ENCODE results near the gene KIAA1328. TPM values are rescaled to one million over a fixed set of nuclear protein-coding genes. Genes with fewer than 3 reads are reported as not detected.

Gene KIAA1328
- total RNA-seq, 1 donor from 2014 or later: 10.7 TPM

- H3K4me3 Mint-ChIP-seq (ENCODE audit: unreplicated experiment): no peak overlapping the region
- H3K9me3 Mint-ChIP-seq (ENCODE audit: unreplicated experiment): no peaks in the 10 kb centered on the region
- H3K36me3 Mint-ChIP-seq (ENCODE audit: unreplicated experiment): peaks cover 18% of the 10 kb centered on the region
- no peak for DNase-seq (ENCODE audit: extremely low spot score, unreplicated experiment)
- H3K4me1 Mint-ChIP-seq (ENCODE audit: unreplicated experiment): no peaks in the 10 kb centered on the region
- no peaks in the 10 kb centered on the region for H3K27me3 Mint-ChIP-seq (ENCODE audit: unreplicated experiment)
- H3K27ac Mint-ChIP-seq (ENCODE audit: unreplicated experiment): no peak overlapping the region
- TF ChIP-seq, protein P1, sequence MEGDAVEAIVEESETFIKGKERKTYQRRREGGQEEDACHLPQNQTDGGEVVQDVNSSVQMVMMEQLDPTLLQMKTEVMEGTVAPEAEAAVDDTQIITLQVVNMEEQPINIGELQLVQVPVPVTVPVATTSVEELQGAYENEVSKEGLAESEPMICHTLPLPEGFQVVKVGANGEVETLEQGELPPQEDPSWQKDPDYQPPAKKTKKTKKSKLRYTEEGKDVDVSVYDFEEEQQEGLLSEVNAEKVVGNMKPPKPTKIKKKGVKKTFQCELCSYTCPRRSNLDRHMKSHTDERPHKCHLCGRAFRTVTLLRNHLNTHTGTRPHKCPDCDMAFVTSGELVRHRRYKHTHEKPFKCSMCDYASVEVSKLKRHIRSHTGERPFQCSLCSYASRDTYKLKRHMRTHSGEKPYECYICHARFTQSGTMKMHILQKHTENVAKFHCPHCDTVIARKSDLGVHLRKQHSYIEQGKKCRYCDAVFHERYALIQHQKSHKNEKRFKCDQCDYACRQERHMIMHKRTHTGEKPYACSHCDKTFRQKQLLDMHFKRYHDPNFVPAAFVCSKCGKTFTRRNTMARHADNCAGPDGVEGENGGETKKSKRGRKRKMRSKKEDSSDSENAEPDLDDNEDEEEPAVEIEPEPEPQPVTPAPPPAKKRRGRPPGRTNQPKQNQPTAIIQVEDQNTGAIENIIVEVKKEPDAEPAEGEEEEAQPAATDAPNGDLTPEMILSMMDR (IDR thresholded peaks at IDR 0.05): no peak
Observed at GRCh38 chr18:36821681-36822080, 7.2 kb upstream of the KIAA1328 start.

DNA sequence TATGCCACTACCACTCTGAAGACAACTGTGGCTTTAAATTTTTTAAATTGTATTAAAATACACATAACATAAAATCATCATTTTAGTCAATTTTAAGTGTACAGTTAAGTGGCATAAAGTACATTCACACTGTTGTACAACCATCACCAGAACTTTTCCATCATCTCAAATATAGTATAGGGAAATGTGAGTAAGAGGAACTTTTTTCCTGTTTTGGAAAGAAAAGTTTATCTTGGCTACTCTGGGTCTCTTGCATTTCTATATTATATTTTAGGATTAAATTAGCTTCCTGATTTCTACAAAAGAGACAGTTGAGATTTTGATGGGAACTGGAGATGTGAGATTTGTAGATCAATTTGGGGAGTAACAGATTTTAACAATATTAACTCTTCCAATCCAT lies 3.4 kb upstream of the KIAA1328 start:
- no peak for DNase-seq (ENCODE audit: extremely low spot score, unreplicated experiment)
- H3K4me3 Mint-ChIP-seq (ENCODE audit: unreplicated experiment): no peak overlapping the region
- H3K27ac Mint-ChIP-seq (ENCODE audit: unreplicated experiment): no peak overlapping the region
- H3K4me1 Mint-ChIP-seq (ENCODE audit: unreplicated experiment): peaks cover 25% of the 10 kb centered on the region
- TF ChIP-seq, protein P1 (IDR thresholded peaks at IDR 0.05): no peak
- H3K9me3 Mint-ChIP-seq (ENCODE audit: unreplicated experiment): no peaks in the 10 kb centered on the region
- peaks cover 8% of the 10 kb centered on the region for H3K36me3 Mint-ChIP-seq (ENCODE audit: unreplicated experiment)
- H3K27me3 Mint-ChIP-seq (ENCODE audit: unreplicated experiment): no peaks in the 10 kb centered on the region

DNA sequence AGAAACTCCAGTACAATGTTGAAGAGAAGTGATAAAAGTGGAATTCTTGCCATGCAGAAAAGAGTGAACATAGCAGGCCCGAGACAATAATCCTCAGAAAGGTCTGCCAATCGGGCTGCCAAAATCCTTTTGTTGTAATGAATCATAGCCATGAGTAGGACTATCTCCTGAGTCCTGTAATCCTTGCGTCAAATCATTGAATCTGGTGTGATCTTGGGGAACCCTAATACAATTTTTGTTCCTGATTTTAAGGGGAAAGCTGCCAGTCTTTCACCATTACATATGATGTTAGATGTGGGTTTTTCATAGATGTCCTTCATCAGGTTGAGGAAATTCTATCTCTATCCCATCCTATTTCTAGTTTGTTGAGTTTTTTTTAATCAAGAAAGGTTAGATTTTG lies 2.4 kb upstream of the KIAA1328 start:
- peaks cover 34% of the 10 kb centered on the region for H3K4me1 Mint-ChIP-seq (ENCODE audit: unreplicated experiment)
- peaks cover 4% of the 10 kb centered on the region for H3K36me3 Mint-ChIP-seq (ENCODE audit: unreplicated experiment)
- no peak overlapping the region for H3K27ac Mint-ChIP-seq (ENCODE audit: unreplicated experiment)
- no peak overlapping the region for H3K4me3 Mint-ChIP-seq (ENCODE audit: unreplicated experiment)
- no peaks in the 10 kb centered on the region for H3K9me3 Mint-ChIP-seq (ENCODE audit: unreplicated experiment)
- TF ChIP-seq, protein P1 (IDR thresholded peaks at IDR 0.05): no peak
- no peaks in the 10 kb centered on the region for H3K27me3 Mint-ChIP-seq (ENCODE audit: unreplicated experiment)
- no peak for DNase-seq (ENCODE audit: extremely low spot score, unreplicated experiment)

GRCh38 chr18:36828157-36828629 lies 734 bp upstream of the KIAA1328 start:
- H3K36me3 Mint-ChIP-seq (ENCODE audit: unreplicated experiment): no peaks in the 10 kb centered on the region
- no peaks in the 10 kb centered on the region for H3K9me3 Mint-ChIP-seq (ENCODE audit: unreplicated experiment)
- no peak for DNase-seq (ENCODE audit: extremely low spot score, unreplicated experiment)
- no peaks in the 10 kb centered on the region for H3K27me3 Mint-ChIP-seq (ENCODE audit: unreplicated experiment)
- H3K4me3 Mint-ChIP-seq (ENCODE audit: unreplicated experiment): peak overlapping the region; percentile 97
- TF ChIP-seq, protein P1 (IDR thresholded peaks at IDR 0.05): no peak
- peaks cover 38% of the 10 kb centered on the region for H3K4me1 Mint-ChIP-seq (ENCODE audit: unreplicated experiment)
- peak overlapping the region; percentile 94 for H3K27ac Mint-ChIP-seq (ENCODE audit: unreplicated experiment)

DNA sequence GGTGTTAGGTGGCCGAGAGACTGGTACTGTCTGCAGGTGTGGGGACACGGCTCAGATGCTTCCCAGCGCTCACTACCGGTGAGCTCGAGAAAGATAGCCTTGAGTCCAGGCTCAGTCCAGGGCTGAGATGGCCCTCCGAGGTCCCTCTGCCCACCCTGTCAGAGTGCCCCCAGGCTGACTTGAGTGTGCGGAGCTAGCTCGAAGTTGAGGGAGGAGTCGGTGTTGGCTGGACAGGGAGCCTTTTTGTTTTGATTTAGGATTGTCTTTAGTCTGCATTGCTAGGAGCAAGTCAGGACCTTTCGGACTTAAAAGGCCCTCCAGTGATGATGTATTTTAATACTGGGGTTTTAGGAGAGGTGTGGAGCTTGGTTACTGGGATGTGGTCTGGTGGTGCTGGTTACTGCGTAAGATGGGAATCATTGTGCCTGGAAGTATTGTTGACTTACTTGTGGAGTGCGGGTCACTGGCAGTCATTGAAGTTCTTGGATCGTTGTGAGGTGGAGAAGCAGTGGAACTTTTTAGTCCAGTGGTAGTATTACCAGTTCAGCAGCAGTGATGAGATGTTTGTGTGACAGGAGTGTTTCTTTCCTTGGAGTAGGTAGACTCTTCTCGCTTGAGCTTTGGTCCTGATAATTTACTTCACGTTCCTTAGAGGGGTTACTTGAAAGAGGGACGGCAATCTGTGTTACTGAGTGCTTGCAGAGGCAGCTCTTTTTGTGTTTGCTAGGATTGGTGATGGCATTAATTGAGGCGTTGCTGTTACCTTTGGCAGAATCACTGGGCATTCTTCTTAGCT lies 633 bp downstream of the KIAA1328 start:
- TF ChIP-seq, protein P1 (IDR thresholded peaks at IDR 0.05): no peak
- no peak for DNase-seq (ENCODE audit: extremely low spot score, unreplicated experiment)

More for the DNA sequence above, 633 bp downstream of the KIAA1328 start:
- Mint-ChIP-seq H3K4me1 (ENCODE audit: unreplicated experiment) (peaks cover 38% of the 10 kb centered on the region), H3K27me3 (ENCODE audit: unreplicated experiment) (no peaks in the 10 kb centered on the region), H3K4me3 (ENCODE audit: unreplicated experiment) (peak overlapping the region; percentile 97), H3K27ac (ENCODE audit: unreplicated experiment) (peak overlapping the region; percentile 62), H3K36me3 (ENCODE audit: unreplicated experiment) (no peaks in the 10 kb centered on the region), H3K9me3 (ENCODE audit: unreplicated experiment) (no peaks in the 10 kb centered on the region)
